HG03060 (cell line): Measurements from ENCODE around the gene DRICH1.
"Not testable (repeated sequence)": the region's sequence is repeated elsewhere in the genome, so short reads cannot be mapped to it uniquely, and the experiment has no call there.

Source experiments
- ATAC-seq: cut with Tn5 transposase; IDR thresholded peaks from one replicate; pipeline ENCODE4 v1.9.1; 2021; ENCODE audit warnings: low read depth, moderate number of reproducible peaks; ENCODE audit not compliant: unreplicated experiment

DRICH1 gene

GRCh38 chr22:23571486-23571885, 60.6 kb downstream of the DRICH1 start:
- no peak for ATAC-seq

GRCh38 chr22:23570681-23571080, 61.4 kb downstream of the DRICH1 start:
- no peak for ATAC-seq

- no peak for ATAC-seq
Observed at GRCh38 chr22:23569716-23570115, 62.4 kb downstream of the DRICH1 start.

- ATAC-seq: no peak
Observed at GRCh38 chr22:23569291-23569690, 62.8 kb downstream of the DRICH1 start.

- no peak for ATAC-seq
Observed at GRCh38 chr22:23566705-23567475, 65.2 kb downstream of the DRICH1 start.

GRCh38 chr22:23565915-23566704, 66.0 kb downstream of the DRICH1 start:
- no peak for ATAC-seq

- no peak for ATAC-seq
Observed at GRCh38 chr22:23565305-23565914, 66.7 kb downstream of the DRICH1 start.

- ATAC-seq: no peak
Observed at GRCh38 chr22:23564276-23564675, 67.8 kb downstream of the DRICH1 start.

GRCh38 chr22:23563111-23563510, 69.0 kb downstream of the DRICH1 start:
- ATAC-seq: no peak

GRCh38 chr22:23562186-23562585, 69.9 kb downstream of the DRICH1 start:
- ATAC-seq: no peak

GRCh38 chr22:23561025-23561510, 71.1 kb downstream of the DRICH1 start:
- not testable (repeated sequence) for ATAC-seq

- not testable (repeated sequence) for ATAC-seq
Observed at GRCh38 chr22:23560215-23560614, 71.9 kb downstream of the DRICH1 start.
